H9 (cell line): ENCODE results near the gene VSTM2L. TPM values are rescaled to one million over a fixed set of nuclear protein-coding genes. Genes with fewer than 3 reads are reported as not detected.

Experiments
- DNase-seq: peaks from one replicate; pipeline ENCODE4 v3.0.0-alpha.2; 2017
- H2AFZ ChIP-seq: one replicate; pipeline ENCODE4 v1.6.1; 2013; ENCODE audit warnings: mild to moderate bottlenecking, low read length, control low read depth, moderate library complexity
- H2AK5ac ChIP-seq: 2 replicates; pipeline ENCODE4 v1.6.1; 2013; ENCODE audit warnings: low read length, control low read depth, mixed read lengths; ENCODE audit not compliant: insufficient read length
- H2BK120ac ChIP-seq: one replicate; pipeline ENCODE4 v1.6.1; 2013; ENCODE audit warnings: low read depth, mild to moderate bottlenecking, low read length, control low read depth, inconsistent platforms; ENCODE audit not compliant: poor library complexity, severe bottlenecking
- H2BK12ac ChIP-seq: 2 replicates; pipeline ENCODE4 v1.6.1; 2013; ENCODE audit warnings: low read length, control low read depth, mixed read lengths, low read depth; ENCODE audit not compliant: insufficient read length
- H2BK15ac ChIP-seq: 2 replicates; pipeline ENCODE4 v1.6.1; 2013; ENCODE audit warnings: low read depth, low read length, control low read depth
- H2BK20ac ChIP-seq: one replicate; pipeline ENCODE4 v1.6.1; 2013; ENCODE audit warnings: low read depth, mild to moderate bottlenecking, low read length, control low read depth, inconsistent platforms; ENCODE audit not compliant: poor library complexity, severe bottlenecking
- H2BK5ac ChIP-seq: 2 replicates; pipeline ENCODE4 v1.6.1; 2013; ENCODE audit warnings: low read length, control low read depth, mixed read lengths; ENCODE audit not compliant: insufficient read length
- H3K14ac ChIP-seq: 2 replicates; pipeline ENCODE4 v1.6.1; 2013; ENCODE audit warnings: low read length, control low read depth; ENCODE audit not compliant: insufficient read depth
- H3K18ac ChIP-seq: 2 replicates; pipeline ENCODE4 v1.6.1; 2013; ENCODE audit warnings: low read depth, mild to moderate bottlenecking, mixed read lengths, low read length, control low read depth; ENCODE audit not compliant: insufficient read length
- H3K23ac ChIP-seq: 2 replicates; pipeline ENCODE4 v1.6.1; 2013; ENCODE audit warnings: low read length, control low read depth, mixed read lengths, low read depth; ENCODE audit not compliant: insufficient read length
- H3K23me2 ChIP-seq: 2 replicates; pipeline ENCODE4 v1.6.1; 2013; ENCODE audit warnings: low read depth, mild to moderate bottlenecking, mixed read lengths, low read length, control low read depth; ENCODE audit not compliant: insufficient read length, poor library complexity, severe bottlenecking
- H3K27ac ChIP-seq: 2 replicates; pipeline ENCODE4 v1.5.1; 2013; ENCODE audit warnings: low read length, control low read depth, mixed read lengths, low read depth; ENCODE audit not compliant: insufficient read length
- H3K27me3 ChIP-seq: 2 replicates; pipeline ENCODE4 v1.6.1; 2013; ENCODE audit warnings: low read length, control low read depth, inconsistent platforms; ENCODE audit not compliant: insufficient read depth
- H3K4ac ChIP-seq: 2 replicates; pipeline ENCODE4 v1.6.1; 2013; ENCODE audit warnings: low read depth, mild to moderate bottlenecking, control low read depth, inconsistent platforms, low read length, moderate library complexity
- H3K4me1 ChIP-seq: 2 replicates; pipeline ENCODE4 v1.6.1; 2013; ENCODE audit warnings: low read length, control low read depth, inconsistent platforms; ENCODE audit not compliant: insufficient read depth
- H3K4me2 ChIP-seq: 2 replicates; pipeline ENCODE4 v1.6.1; 2013; ENCODE audit warnings: low read length, control low read depth, mixed read lengths; ENCODE audit not compliant: insufficient read length, insufficient read depth
- H3K56ac ChIP-seq: 2 replicates; pipeline ENCODE4 v1.6.1; 2013; ENCODE audit warnings: low read depth, mild to moderate bottlenecking, mixed read lengths, low read length, control low read depth; ENCODE audit not compliant: insufficient read length
- H3K79me1 ChIP-seq: 2 replicates; pipeline ENCODE4 v1.6.1; 2013; ENCODE audit warnings: low read depth, mild to moderate bottlenecking, moderate library complexity, low read length, control low read depth, inconsistent platforms; ENCODE audit not compliant: insufficient read depth, poor library complexity, severe bottlenecking
- H3K79me2 ChIP-seq: 2 replicates; pipeline ENCODE4 v1.6.1; 2013; ENCODE audit warnings: low read length, control low read depth, inconsistent platforms; ENCODE audit not compliant: insufficient read depth
- H3K9ac ChIP-seq: 2 replicates; pipeline ENCODE4 v1.6.1; 2013; ENCODE audit warnings: low read length, control low read depth, mixed read lengths; ENCODE audit not compliant: insufficient read length; ENCODE audit errors: extremely low read depth
- H3K9me3 ChIP-seq: one replicate; pipeline ENCODE4 v1.6.1; 2013; ENCODE audit warnings: low read depth, low read length, inconsistent platforms; ENCODE audit not compliant: control insufficient read depth
- H3T11ph ChIP-seq: one replicate; pipeline ENCODE4 v1.6.1; 2013; ENCODE audit warnings: mild to moderate bottlenecking, low read length, control low read depth, inconsistent platforms
- H4K20me1 ChIP-seq: one replicate; pipeline ENCODE4 v1.6.1; 2013; ENCODE audit not compliant: control insufficient read depth, insufficient read length, insufficient read depth
- H4K5ac ChIP-seq: 2 replicates; pipeline ENCODE4 v1.6.1; 2013; ENCODE audit warnings: low read depth, mild to moderate bottlenecking, mixed read lengths, low read length, control low read depth; ENCODE audit not compliant: insufficient read length
- H4K8ac ChIP-seq: replicated peaks from 2 replicates; pipeline ENCODE4 v1.6.1; 2013; ENCODE audit warnings: low read length, control low read depth, mixed read lengths, low read depth; ENCODE audit not compliant: insufficient read length
- H4K91ac ChIP-seq: 2 replicates; pipeline ENCODE4 v1.6.1; 2013; ENCODE audit warnings: low read depth, mild to moderate bottlenecking, moderate library complexity, mixed read lengths, low read length, control low read depth; ENCODE audit not compliant: insufficient read length
- H3K27ac Mint-ChIP-seq, 3 experiments: 2 replicates in 2 of 3; 3 replicates in 1 of 3; pipeline ENCODE4 v1.8.0; 2020 to 2021; ENCODE audit warnings: mixed read lengths in 3 of 3, mild to moderate bottlenecking in 1 of 3, moderate library complexity in 1 of 3
- H3K27me3 Mint-ChIP-seq: 2 replicates; pipeline ENCODE4 v1.8.0; 2021; ENCODE audit warnings: low read depth, mild to moderate bottlenecking, moderate library complexity, mixed read lengths
- H3K36me3 Mint-ChIP-seq, 3 experiments: 2 replicates in 2 of 3; 3 replicates in 1 of 3; pipeline ENCODE4 v1.8.0; 2020 to 2021; ENCODE audit warnings: low read depth in 3 of 3, mixed read lengths in 3 of 3; ENCODE audit not compliant: insufficient read depth in 1 of 3
- H3K4me1 Mint-ChIP-seq, 2 experiments: 2 replicates each; pipeline ENCODE4 v1.8.0; 2020; ENCODE audit warnings: mixed read lengths in 2 of 2
- H3K4me3 Mint-ChIP-seq, 2 experiments: 2 replicates in 1 of 2; 3 replicates in 1 of 2; pipeline ENCODE4 v1.8.0; 2020 to 2021; ENCODE audit warnings: mild to moderate bottlenecking in 2 of 2, mixed read lengths in 2 of 2, moderate library complexity in 1 of 2
- H3K9me3 Mint-ChIP-seq, 2 experiments: 2 replicates in 1 of 2; 3 replicates in 1 of 2; pipeline ENCODE4 v1.8.0; 2020; ENCODE audit warnings: mild to moderate bottlenecking in 2 of 2, mixed read lengths in 2 of 2, moderate library complexity in 1 of 2
- WGBS: extraction: QIAGEN DNeasy Blood & Tissue Kit; methylation state at CpG from one replicate; pipeline ENCODE4 v1.1.7; 2013; ENCODE audit warnings: missing lambda C conversion rate, low lambda C conversion rate, mixed read lengths; ENCODE audit not compliant: insufficient read length; ENCODE audit errors: extremely low coverage; 5-methylcytosine and 5-hydroxymethylcytosine counted together
- total RNA-seq: library from RNA; stranded (reverse); gene quantifications from 2 replicates; pipeline ENCODE4 v1.2.1, GENCODE V29; 2021
- TF ChIP-seq, protein P1 (sequence below): fragments of 200-600 bp; sonication (generic); conservative IDR thresholded peaks from 3 replicates; pipeline ENCODE4 v1.8.0; 2021; ENCODE audit warnings: antibody characterized with exemption, mild to moderate bottlenecking

VSTM2L gene
- total RNA-seq, 1 experiment from 2014 or later, result 2.1 TPM

GRCh38 chr20:37918035-37918434 lies 15.1 kb downstream of the VSTM2L start:
- Mint-ChIP-seq H3K27me3 (peaks cover 46% of the 10 kb centered on the region), H3K4me1 (peaks cover 45 to 58% of the 10 kb centered on the region in 2 experiments), H3K4me3 (no peak overlapping the region), H3K27ac (no peak overlapping the region), H3K9me3 (no peaks in the 10 kb centered on the region), H3K36me3 (no peaks in the 10 kb centered on the region)
- no peak overlapping the region for H3K14ac ChIP-seq
- no peak overlapping the region for H2BK20ac ChIP-seq
- H3T11ph ChIP-seq, result no peak overlapping the region
- no peak overlapping the region for H2BK15ac ChIP-seq
- no peaks in the 10 kb centered on the region; the same call in 1 of the 2 replicates for H3K4me1 ChIP-seq
- H3K79me1 ChIP-seq, result no peaks in the 10 kb centered on the region
- no peak overlapping the region for H3K56ac ChIP-seq
- H2AK5ac ChIP-seq, result no peak overlapping the region
- H2AFZ ChIP-seq, result no peak overlapping the region
- no peak overlapping the region for H4K5ac ChIP-seq
- no peaks in the 10 kb centered on the region for H4K20me1 ChIP-seq
- no peak overlapping the region for H3K9ac ChIP-seq
- TF ChIP-seq, protein P1, sequence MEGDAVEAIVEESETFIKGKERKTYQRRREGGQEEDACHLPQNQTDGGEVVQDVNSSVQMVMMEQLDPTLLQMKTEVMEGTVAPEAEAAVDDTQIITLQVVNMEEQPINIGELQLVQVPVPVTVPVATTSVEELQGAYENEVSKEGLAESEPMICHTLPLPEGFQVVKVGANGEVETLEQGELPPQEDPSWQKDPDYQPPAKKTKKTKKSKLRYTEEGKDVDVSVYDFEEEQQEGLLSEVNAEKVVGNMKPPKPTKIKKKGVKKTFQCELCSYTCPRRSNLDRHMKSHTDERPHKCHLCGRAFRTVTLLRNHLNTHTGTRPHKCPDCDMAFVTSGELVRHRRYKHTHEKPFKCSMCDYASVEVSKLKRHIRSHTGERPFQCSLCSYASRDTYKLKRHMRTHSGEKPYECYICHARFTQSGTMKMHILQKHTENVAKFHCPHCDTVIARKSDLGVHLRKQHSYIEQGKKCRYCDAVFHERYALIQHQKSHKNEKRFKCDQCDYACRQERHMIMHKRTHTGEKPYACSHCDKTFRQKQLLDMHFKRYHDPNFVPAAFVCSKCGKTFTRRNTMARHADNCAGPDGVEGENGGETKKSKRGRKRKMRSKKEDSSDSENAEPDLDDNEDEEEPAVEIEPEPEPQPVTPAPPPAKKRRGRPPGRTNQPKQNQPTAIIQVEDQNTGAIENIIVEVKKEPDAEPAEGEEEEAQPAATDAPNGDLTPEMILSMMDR, result no peak
- no peak overlapping the region for H3K23ac ChIP-seq
- H3K4ac ChIP-seq, result no peak overlapping the region
- no peak overlapping the region for H2BK5ac ChIP-seq
- H2BK120ac ChIP-seq, result no peak overlapping the region
- no peak overlapping the region for H4K8ac ChIP-seq
- no peaks in the 10 kb centered on the region for H3K27me3 ChIP-seq
- WGBS, result no CpG with 5 or more reads among the region's 6 CpGs
- H3K27ac ChIP-seq, result no peak overlapping the region
- peaks cover 11% of the 10 kb centered on the region for H3K23me2 ChIP-seq
- no peak overlapping the region for H3K18ac ChIP-seq
- H3K79me2 ChIP-seq, result no peaks in the 10 kb centered on the region
- DNase-seq, result no peak
- H2BK12ac ChIP-seq, result no peak overlapping the region
- no peak overlapping the region for H3K4me2 ChIP-seq
- H4K91ac ChIP-seq, result no peak overlapping the region
- no peaks in the 10 kb centered on the region for H3K9me3 ChIP-seq
